K562 (cell line): ENCODE measurements around the gene SKAP2.

Experiments used
- CHCHD3 ChIP-seq: fragments of 250-450 bp; sonication (Bioruptor Pico); IDR thresholded peaks from 2 replicates; pipeline ENCODE4 v2.1.2; 2022; ENCODE audit warnings: mild to moderate bottlenecking
- HDGF ChIP-seq: fragments of 450-650 bp; IDR thresholded peaks from 2 replicates; pipeline ENCODE4 v1.6.1; 2016
- NR1H2 ChIP-seq: sonication (generic); formaldehyde crosslinking; IDR thresholded peaks from 2 replicates; pipeline ENCODE4 v1.4.0; 2020; ENCODE audit warnings: mild to moderate bottlenecking, missing genetic modification reagents
- NRF1 ChIP-seq, 2 experiments: fragments of 450-650 bp; IDR thresholded peaks in 1 of 2; conservative IDR thresholded peaks in 1 of 2; 2 replicates each; pipeline ENCODE4 v1.6.1; 2014; ENCODE audit warnings: mild to moderate bottlenecking in 2 of 2
- RNF2 ChIP-seq: sonication (generic); IDR thresholded peaks from 2 replicates; pipeline ENCODE4 v1.6.1; 2016
- TCF7L2 ChIP-seq: fragments of 150-350 bp; IDR thresholded peaks from 2 replicates; pipeline ENCODE4 v1.6.1; 2016; ENCODE audit warnings: low read depth, mild to moderate bottlenecking, low read length, moderate library complexity
- ZNF274 ChIP-seq: IDR thresholded peaks from 2 replicates; pipeline ENCODE4 v1.6.1; 2011; ENCODE audit warnings: low read depth, mild to moderate bottlenecking, low read length, moderate library complexity, borderline replicate concordance
- ZNF778 ChIP-seq: fragments of 450-650 bp; formaldehyde crosslinking; IDR thresholded peaks from 2 replicates; pipeline ENCODE4 v1.4.0; 2020; ENCODE audit warnings: mild to moderate bottlenecking, moderate library complexity
- TF ChIP-seq, protein P1 (sequence below): sonication (generic); formaldehyde crosslinking; IDR thresholded peaks from 2 replicates; pipeline ENCODE4 v1.8.0; 2022; ENCODE audit warnings: mild to moderate bottlenecking, missing genetic modification reagents, borderline replicate concordance
- TF ChIP-seq, protein P2 (sequence below): fragments of 450-650 bp; conservative IDR thresholded peaks from 2 replicates; pipeline ENCODE4 v1.6.1; 2016; ENCODE audit warnings: missing genetic modification characterization, low read depth, mild to moderate bottlenecking, missing compliant biosample characterization, moderate library complexity

DNA sequence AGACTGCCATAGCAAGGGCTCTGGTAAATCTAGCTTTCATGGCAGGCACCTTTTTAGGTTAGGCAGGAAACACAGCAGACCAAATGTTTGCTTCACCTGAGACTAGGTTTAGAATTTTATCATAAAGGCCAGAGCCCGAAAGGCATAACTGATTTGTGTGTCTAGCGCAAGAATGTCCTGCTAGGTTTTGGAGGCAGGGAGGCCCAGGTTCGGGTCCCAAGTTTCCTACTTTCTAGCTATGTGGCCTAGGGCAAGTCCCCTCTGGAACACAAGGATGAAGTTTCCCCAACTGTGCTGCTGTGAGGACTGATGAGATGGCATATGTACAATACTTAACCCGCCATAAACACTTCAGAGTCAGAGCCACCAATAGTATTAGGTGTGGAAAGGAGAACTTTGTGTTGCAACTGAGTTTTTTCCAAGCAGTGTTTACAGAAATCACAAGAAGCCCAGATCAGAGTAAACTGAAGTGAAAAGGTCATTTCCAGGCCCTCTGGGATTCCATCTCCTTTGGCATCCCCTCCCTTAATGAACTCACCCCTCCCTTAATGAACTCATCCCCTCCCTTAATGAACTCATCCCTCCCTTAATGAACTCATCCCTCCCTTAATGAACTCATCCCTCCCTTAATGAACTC lies 244.9 kb downstream of the SKAP2 start:
- no peak for TF ChIP-seq ZNF778 (CRISPR knock-in tag)
- TF ChIP-seq, protein P1, sequence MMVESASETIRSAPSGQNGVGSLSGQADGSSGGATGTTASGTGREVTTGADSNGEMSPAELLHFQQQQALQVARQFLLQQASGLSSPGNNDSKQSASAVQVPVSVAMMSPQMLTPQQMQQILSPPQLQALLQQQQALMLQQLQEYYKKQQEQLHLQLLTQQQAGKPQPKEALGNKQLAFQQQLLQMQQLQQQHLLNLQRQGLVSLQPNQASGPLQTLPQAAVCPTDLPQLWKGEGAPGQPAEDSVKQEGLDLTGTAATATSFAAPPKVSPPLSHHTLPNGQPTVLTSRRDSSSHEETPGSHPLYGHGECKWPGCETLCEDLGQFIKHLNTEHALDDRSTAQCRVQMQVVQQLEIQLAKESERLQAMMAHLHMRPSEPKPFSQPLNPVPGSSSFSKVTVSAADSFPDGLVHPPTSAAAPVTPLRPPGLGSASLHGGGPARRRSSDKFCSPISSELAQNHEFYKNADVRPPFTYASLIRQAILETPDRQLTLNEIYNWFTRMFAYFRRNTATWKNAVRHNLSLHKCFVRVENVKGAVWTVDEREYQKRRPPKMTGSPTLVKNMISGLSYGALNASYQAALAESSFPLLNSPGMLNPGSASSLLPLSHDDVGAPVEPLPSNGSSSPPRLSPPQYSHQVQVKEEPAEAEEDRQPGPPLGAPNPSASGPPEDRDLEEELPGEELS (CRISPR knock-in tag): no peak
- no peak for TF ChIP-seq RNF2
- no peak for TF ChIP-seq ZNF274
- TF ChIP-seq NR1H2 (CRISPR knock-in tag): no peak
- TF ChIP-seq CHCHD3 (CRISPR knock-in tag): no peak
- no peak for TF ChIP-seq TCF7L2
- TF ChIP-seq, protein P2, sequence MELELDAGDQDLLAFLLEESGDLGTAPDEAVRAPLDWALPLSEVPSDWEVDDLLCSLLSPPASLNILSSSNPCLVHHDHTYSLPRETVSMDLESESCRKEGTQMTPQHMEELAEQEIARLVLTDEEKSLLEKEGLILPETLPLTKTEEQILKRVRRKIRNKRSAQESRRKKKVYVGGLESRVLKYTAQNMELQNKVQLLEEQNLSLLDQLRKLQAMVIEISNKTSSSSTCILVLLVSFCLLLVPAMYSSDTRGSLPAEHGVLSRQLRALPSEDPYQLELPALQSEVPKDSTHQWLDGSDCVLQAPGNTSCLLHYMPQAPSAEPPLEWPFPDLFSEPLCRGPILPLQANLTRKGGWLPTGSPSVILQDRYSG (tag): no peak
- no peak for TF ChIP-seq NRF1 (conservative IDR thresholded peaks at IDR 0.05 in 1 of 2, IDR thresholded peaks at IDR 0.05 in 1 of 2)
- no peak for TF ChIP-seq HDGF
